GM19099 (cell line): Measurements from ENCODE around the gene RECQL.

Experiments
- POLR2A ChIP-seq: IDR thresholded peaks from 3 replicates; pipeline ENCODE4 v1.6.1; 2011; ENCODE audit warnings: low read depth; ENCODE audit not compliant: insufficient read length; ENCODE audit errors: extremely low read depth

RECQL gene

GRCh38 chr12:21459474-21459873, 42.0 kb downstream of the RECQL start:
- TF ChIP-seq POLR2A, result no peak

- no peak for TF ChIP-seq POLR2A
Measured at GRCh38 chr12:21456291-21456780, 45.1 kb downstream of the RECQL start.

- TF ChIP-seq POLR2A, result no peak
Measured at GRCh38 chr12:21453312-21453852, 48.1 kb downstream of the RECQL start.

GRCh38 chr12:21451529-21451928, 49.9 kb downstream of the RECQL start:
- no peak for TF ChIP-seq POLR2A

GRCh38 chr12:21444193-21445146, 57.0 kb downstream of the RECQL start:
- TF ChIP-seq POLR2A, result no peak

GRCh38 chr12:21439347-21439746, 62.1 kb downstream of the RECQL start:
- TF ChIP-seq POLR2A, result no peak

GRCh38 chr12:21438643-21439042, 62.8 kb downstream of the RECQL start:
- TF ChIP-seq POLR2A, result no peak

- TF ChIP-seq POLR2A, result no peak
Measured at GRCh38 chr12:21434699-21435098, 66.7 kb downstream of the RECQL start.

GRCh38 chr12:21433525-21433924, 67.9 kb downstream of the RECQL start:
- TF ChIP-seq POLR2A, result no peak

GRCh38 chr12:21429994-21430393, 71.4 kb downstream of the RECQL start:
- TF ChIP-seq POLR2A, result no peak

GRCh38 chr12:21428241-21428640, 73.2 kb downstream of the RECQL start:
- TF ChIP-seq POLR2A, result no peak
